HG02938 (cell line): ENCODE results near the gene YTHDF1.

Experiments
- ATAC-seq: cut with Tn5 transposase; IDR thresholded peaks from one replicate; pipeline ENCODE4 v1.9.1; 2021; ENCODE audit warnings: mild to moderate bottlenecking, moderate library complexity; ENCODE audit not compliant: unreplicated experiment

YTHDF1 gene

DNA sequence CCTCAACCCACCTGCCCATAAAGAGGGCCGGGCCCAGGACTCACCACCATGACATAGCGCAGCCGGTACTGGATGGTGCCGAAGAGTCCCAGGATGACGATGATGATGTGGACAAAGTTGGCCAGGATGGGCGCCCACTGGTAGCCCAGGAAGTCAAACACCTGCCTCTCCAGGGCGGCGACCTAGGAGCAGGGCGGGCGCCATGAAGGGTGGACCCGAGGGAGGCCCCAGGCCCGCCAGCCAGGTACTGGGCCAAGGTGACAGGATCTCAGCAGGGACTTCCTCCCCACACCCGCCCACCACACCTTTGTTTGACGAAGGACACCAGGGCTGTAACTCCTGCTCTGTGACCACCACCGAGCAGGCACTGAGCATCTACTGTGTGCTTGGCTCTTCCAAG, 34.0 kb upstream of the YTHDF1 start:
- no peak for ATAC-seq

GRCh38 chr20:63248835-63249591, 33.1 kb upstream of the YTHDF1 start:
- no peak for ATAC-seq

DNA sequence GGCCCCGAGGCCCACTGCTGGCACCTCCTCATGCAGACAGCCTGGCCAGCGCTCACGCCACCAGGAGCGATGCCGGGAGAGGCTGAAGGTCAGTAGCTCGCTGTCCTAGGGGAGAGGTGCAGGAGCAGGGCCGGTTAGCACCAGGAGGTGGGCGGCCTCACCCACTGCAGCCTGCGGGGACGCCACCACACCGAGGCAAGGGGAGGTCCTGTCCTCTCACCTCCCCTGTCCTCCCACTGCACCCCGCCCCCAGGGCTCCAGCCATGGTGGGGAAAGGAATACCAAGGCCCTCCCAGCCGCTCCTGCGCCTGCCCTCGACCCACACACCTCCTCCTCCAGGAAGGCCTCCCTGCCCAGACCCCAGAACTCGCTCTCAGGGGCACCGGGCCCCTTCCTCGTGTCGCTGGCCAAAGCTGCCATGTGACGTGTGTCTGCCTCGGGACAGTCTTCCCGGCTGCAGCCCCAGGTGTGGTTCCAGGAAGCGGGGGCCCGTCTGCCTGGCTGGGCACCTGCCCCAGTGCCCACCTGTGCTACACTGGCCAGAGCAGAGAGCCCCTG, 31.8 kb upstream of the YTHDF1 start:
- no peak for ATAC-seq

GRCh38 chr20:63246490-63247288, 30.8 kb upstream of the YTHDF1 start:
- ATAC-seq = no peak

DNA sequence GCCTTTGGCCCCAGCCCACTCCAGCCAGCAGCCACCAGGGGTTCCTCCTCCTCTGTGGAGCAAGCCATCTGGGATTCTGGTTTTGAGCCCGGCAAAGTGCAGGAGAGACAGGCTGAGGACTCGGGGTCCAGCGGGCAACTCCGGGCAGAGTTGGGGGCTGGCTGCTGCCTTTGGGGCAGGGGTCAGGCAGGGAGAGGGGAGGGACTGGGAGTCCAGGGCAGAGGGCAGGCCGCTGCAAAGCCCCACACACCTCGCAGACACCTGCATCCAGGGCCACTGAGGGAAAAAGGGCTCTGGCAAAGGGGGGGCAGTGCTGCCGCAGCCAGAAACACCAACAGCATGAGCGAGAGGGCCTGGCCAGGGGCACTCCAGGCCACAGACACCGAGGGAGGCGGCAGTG, 28.5 kb upstream of the YTHDF1 start:
- ATAC-seq = no peak

DNA sequence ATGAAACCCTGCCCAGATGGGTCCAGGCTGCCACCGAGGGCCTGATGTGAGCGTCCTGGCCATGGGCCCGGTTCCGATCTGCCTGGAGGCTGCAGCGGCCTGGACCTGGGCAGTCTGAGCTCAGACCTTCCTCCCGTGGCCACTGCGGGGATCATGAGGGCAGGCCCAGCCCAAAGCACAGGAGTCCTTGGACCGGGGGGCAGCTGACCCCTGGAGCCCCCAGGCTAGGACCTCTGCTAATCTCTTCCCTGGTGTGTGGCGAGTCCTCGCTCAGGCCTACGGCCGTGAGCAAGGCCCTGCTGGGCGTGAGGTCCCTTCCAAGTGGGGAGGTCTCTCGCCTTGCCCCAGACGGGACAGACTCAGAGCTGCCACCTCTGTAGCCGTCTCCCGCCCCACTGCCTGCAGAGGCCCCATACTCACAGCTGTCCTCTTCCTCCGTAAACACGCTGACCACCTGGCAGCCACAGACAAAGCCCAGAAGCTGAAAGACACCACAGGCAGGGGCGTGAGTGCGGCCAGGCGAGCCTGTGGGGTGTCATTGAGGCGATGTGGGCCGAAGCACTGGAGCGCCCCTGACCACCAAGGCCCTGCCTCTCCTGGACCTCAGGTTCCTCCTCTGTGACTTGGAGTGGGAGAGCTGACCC, 27.8 kb upstream of the YTHDF1 start:
- ATAC-seq = no peak

- ATAC-seq = no peak
Observed at GRCh38 chr20:63242736-63243135, 26.8 kb upstream of the YTHDF1 start.

DNA sequence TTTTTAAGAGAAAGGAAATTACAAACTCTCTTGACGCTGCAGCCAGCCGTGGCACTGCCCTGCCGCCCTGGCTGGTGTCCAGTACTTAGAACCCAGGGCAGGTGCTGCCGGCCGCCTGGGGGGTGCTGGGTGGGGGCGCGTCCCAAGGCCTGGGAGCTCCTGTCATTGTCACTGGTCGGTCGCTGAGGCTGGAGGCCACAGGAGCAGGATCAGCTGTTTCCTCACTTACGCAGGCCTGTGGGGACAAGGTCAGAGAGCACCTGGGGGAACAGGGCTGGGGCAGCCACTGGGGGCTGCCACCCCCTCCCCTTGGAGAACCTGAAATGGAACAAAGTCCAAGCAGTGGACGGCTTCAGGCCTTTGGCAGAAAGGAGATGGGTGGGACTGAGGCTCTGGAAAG, 25.3 kb upstream of the YTHDF1 start:
- ATAC-seq = no peak

GRCh38 chr20:63240004-63240403, 24.1 kb upstream of the YTHDF1 start:
- no peak for ATAC-seq

DNA sequence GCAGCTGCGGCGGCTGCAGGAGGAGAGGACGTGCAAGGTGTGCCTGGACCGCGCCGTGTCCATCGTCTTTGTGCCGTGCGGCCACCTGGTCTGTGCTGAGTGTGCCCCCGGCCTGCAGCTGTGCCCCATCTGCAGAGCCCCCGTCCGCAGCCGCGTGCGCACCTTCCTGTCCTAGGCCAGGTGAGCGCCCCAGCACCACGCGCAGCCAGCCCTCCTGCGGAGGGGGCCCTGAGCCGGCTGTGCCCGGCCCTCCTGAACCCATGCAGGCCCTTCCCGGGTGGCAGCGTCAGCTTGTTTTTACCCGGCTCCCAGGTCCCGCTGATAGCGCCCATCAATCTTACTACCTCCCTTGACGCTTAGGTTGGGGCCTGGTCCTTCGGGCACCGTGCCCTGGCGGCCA, 23.5 kb upstream of the YTHDF1 start:
- ATAC-seq = no peak

GRCh38 chr20:63238514-63239125, 22.7 kb upstream of the YTHDF1 start:
- ATAC-seq = no peak

GRCh38 chr20:63238031-63238430, 22.1 kb upstream of the YTHDF1 start:
- ATAC-seq = no peak

DNA sequence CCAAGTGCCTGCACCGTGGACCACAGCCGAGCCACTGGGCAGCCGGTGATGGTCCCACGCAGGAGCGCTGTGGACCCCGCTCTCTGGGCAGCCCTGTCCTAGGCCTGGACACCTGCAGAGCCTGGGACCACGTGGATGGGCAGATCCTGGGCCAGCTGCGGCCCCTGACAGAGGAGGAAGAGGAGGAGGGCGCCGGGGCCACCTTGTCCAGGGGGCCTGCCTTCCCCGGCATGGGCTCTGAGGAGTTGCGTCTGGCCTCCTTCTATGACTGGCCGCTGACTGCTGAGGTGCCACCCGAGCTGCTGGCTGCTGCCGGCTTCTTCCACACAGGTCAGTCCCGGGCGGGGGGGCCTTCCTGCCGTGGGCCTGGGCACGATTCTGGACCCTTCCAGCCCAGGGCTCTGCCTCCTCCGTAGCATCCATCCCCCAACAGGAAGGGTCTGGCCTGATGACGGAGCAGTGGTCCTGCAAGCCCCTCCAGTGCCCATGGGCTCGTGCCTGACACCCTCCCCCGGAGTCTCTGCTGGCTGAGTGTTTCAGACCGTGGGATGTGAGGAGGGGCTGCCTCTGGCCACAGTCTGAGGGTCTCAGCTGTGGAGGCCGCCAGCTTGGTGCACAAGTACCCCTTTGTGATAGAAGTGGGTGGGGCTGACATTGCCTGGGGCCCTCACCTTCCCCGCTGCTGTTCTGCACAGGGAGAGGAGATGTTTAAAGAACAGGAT, 20.3 kb upstream of the YTHDF1 start:
- ATAC-seq = no peak

GRCh38 chr20:63235399-63235983, 19.6 kb upstream of the YTHDF1 start, which contains the start of gene BIRC7:
TSS of gene BIRC7 (plus strand) at chr20:63235905. CDS start at chr20:63236097, 192 bp downstream.
- ATAC-seq = no peak

- ATAC-seq = no peak
Observed at GRCh38 chr20:63234693-63235398, 18.9 kb upstream of the YTHDF1 start.

DNA sequence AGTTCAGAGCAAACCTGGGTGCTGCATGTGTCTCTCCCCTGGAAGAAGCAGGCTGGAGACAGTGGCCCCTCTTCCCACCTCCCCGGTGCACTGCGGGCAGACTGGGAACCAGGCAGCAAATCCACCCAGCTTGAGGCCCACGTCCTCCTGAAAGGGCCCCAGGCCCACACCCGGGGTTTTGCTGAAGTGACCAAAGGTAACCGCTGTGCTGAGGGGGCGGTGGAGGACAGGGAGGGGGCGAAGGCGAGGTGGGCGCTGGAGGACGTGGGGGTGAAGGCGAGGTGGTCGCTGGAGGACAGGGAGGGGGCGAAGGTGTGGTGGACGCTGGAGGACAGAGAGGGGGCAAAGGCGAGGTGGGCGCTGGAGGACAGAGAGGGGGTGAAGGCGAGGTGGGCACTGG, 18.0 kb upstream of the YTHDF1 start:
- no peak for ATAC-seq

DNA sequence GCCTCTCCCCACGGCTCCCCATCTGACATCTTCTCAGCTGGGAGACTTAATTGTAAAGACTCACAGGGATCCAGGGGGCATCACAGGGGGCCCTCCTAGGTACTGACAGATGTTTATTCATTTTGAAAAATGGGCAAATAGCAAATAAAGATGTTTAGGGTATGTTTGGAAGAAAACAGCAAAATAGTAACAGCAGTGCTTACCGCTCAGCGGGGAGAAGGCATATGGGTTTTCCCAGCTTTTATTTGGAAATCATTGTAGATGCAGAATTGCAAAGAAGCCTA, 17.1 kb upstream of the YTHDF1 start:
- no peak for ATAC-seq

- no peak for ATAC-seq
Observed at GRCh38 chr20:63232235-63233060, 16.5 kb upstream of the YTHDF1 start.

- no peak for ATAC-seq
Observed at GRCh38 chr20:63230800-63231268, 14.9 kb upstream of the YTHDF1 start.
